ENCODE results near the gene TIGD6. TPM values are rescaled to one million over a fixed set of nuclear protein-coding genes. Genes with fewer than 3 reads are reported as not detected.

TIGD6 gene
- total RNA-seq, 4 donors from 2014 or later, result 2.9 to 3.5 (median 3.2) TPM

DNA sequence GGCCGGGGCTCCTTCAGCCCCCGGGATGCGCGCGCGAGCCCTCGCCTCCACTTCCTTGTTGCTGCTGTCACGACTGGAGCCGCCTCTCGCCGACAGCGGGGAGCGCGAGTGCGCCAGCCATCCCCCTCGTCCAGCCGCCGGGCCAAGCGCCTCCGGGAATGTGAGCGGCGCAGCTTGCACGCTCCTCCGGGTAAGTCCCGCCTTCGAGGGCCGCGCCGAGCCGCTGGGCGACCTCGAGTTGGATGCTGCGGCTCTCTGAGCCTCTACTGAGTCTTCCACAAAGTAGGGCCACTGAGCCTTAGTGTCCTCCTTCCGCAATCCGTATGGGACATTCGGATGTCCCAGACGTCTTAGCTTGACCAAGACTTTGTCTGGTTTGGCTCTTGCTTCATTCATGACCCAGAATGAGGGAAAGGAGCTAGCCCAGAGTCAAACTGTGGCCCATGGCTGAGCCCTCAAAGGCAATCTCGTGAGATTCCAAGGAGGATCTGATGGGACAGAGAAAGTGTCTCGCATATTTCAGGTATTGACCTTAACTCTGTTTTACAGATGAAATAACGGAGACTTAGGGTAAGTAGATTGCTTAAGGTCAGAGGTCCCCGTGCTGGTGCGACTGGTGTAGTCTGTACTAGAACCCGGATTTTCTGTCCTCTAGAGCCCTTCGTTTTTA, 671 bp upstream of the TIGD6 start:
- DNase-seq (ENCODE audit: extremely low spot score), result no peak
- Histone ChIP-seq H3K9me3 (no peaks in the 10 kb centered on the region), H3K4me1 (peaks cover 21 to 49% (median 36%) of the 10 kb centered on the region in 4 donors), H3K36me3 (peaks cover 0 to 28% (median 18%) of the 10 kb centered on the region in 4 donors), H3K4me3 (peak overlapping the region; percentile 81 to 93 (median 92)), H3K27me3 (no peaks in the 10 kb centered on the region), H3K27ac (replicated peaks in 1 of 4) (peak overlapping the region; percentile 91 to 97 (median 93))
- intact Hi-C loops (cut with DNase I), result loop anchor here (5.0 kb wide), 1 partner anchor 216 kb away; no protein-coding TSS in a partner anchor
- under 1% methylated on average over 25 of the region's 44 CpGs for WGBS
- TF ChIP-seq, protein P1, sequence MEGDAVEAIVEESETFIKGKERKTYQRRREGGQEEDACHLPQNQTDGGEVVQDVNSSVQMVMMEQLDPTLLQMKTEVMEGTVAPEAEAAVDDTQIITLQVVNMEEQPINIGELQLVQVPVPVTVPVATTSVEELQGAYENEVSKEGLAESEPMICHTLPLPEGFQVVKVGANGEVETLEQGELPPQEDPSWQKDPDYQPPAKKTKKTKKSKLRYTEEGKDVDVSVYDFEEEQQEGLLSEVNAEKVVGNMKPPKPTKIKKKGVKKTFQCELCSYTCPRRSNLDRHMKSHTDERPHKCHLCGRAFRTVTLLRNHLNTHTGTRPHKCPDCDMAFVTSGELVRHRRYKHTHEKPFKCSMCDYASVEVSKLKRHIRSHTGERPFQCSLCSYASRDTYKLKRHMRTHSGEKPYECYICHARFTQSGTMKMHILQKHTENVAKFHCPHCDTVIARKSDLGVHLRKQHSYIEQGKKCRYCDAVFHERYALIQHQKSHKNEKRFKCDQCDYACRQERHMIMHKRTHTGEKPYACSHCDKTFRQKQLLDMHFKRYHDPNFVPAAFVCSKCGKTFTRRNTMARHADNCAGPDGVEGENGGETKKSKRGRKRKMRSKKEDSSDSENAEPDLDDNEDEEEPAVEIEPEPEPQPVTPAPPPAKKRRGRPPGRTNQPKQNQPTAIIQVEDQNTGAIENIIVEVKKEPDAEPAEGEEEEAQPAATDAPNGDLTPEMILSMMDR (IDR thresholded peaks at IDR 0.05), result no peak
- TF ChIP-seq POLR2A (IDR thresholded peaks at IDR 0.05; ENCODE audit: low read depth) (no peak), EP300 (IDR thresholded peaks at IDR 0.05) (no peak), POLR2AphosphoS5 (IDR thresholded peaks at IDR 0.05) (no peak)

GRCh38 chr5:149999866-150000255, 593 bp downstream of the TIGD6 start:
- TF ChIP-seq EP300 (IDR thresholded peaks at IDR 0.05), result no peak
- TF ChIP-seq, protein P1 (IDR thresholded peaks at IDR 0.05), result no peak
- TF ChIP-seq POLR2A (IDR thresholded peaks at IDR 0.05; ENCODE audit: low read depth), result no peak
- no peak for TF ChIP-seq POLR2AphosphoS5 (IDR thresholded peaks at IDR 0.05)

GRCh38 chr5:149999359-149999758, 1.1 kb downstream of the TIGD6 start:
- Histone ChIP-seq H3K27me3 (no peaks in the 10 kb centered on the region), H3K36me3 (peaks cover 5 to 26% (median 21%) of the 10 kb centered on the region in 4 donors), H3K27ac (replicated peaks in 1 of 4) (peak overlapping the region; percentile 91 to 97 (median 93)), H3K4me1 (peaks cover 24 to 43% (median 36%) of the 10 kb centered on the region in 4 donors), H3K9me3 (no peaks in the 10 kb centered on the region), H3K4me3 (peak overlapping the region; percentile 81 to 93 (median 92))
- TF ChIP-seq, protein P1 (IDR thresholded peaks at IDR 0.05), result no peak
- no peak for TF ChIP-seq EP300 (IDR thresholded peaks at IDR 0.05)
- no peak for DNase-seq (ENCODE audit: extremely low spot score)
- 76% methylated on average over 3 of the region's 3 CpGs for WGBS
- intact Hi-C loops (cut with DNase I), result no loop called here

More at GRCh38 chr5:149999866-150000255, 593 bp downstream of the TIGD6 start:
- peak overlapping the region; percentile 91 to 97 (median 93) for H3K27ac ChIP-seq (replicated peaks in 1 of 4)
- intact Hi-C loops (cut with DNase I), result loop anchor here (5.0 kb wide), 1 partner anchor 217 kb away; no protein-coding TSS in a partner anchor
- no peaks in the 10 kb centered on the region for H3K9me3 ChIP-seq
- no peak for DNase-seq (ENCODE audit: extremely low spot score)
- peak overlapping the region; percentile 81 to 93 (median 92) for H3K4me3 ChIP-seq
- WGBS, result 25% methylated on average over 7 of the region's 7 CpGs
- peaks cover 24 to 48% (median 36%) of the 10 kb centered on the region in 4 donors for H3K4me1 ChIP-seq
- no peaks in the 10 kb centered on the region for H3K27me3 ChIP-seq
- peaks cover 5 to 28% (median 22%) of the 10 kb centered on the region in 4 donors for H3K36me3 ChIP-seq

GRCh38 chr5:149998281-149998680, 2.2 kb downstream of the TIGD6 start:
- TF ChIP-seq, protein P1 (IDR thresholded peaks at IDR 0.05), result no peak
- TF ChIP-seq POLR2A (IDR thresholded peaks at IDR 0.05; ENCODE audit: low read depth) (no peak), EP300 (IDR thresholded peaks at IDR 0.05) (no peak), POLR2AphosphoS5 (IDR thresholded peaks at IDR 0.05) (no peak)
- intact Hi-C loops (cut with DNase I), result no loop called here
- Histone ChIP-seq H3K27me3 (no peaks in the 10 kb centered on the region), H3K27ac (replicated peaks in 1 of 4) (no peak overlapping the region), H3K36me3 (peaks cover 5 to 22% (median 17%) of the 10 kb centered on the region in 4 donors), H3K4me1 (peaks cover 24 to 39% (median 33%) of the 10 kb centered on the region in 4 donors), H3K4me3 (no peak overlapping the region), H3K9me3 (no peaks in the 10 kb centered on the region)
- DNase-seq (ENCODE audit: extremely low spot score), result no peak
- WGBS, result 99% methylated on average over 3 of the region's 3 CpGs

Data from esophagus muscularis mucosa (tissue), 4 donors.